GM23338 (cell line): Measurements from ENCODE around the gene MAMSTR. TPM values are rescaled to one million over a fixed set of nuclear protein-coding genes. Genes with fewer than 3 reads are reported as not detected.

Source experiments
- ATAC-seq: fragments of 200-7000 bp; cut with Tn5 transposase; 3 replicates; pipeline ENCODE4 v1.9.1; 2020
- DNase-seq: peaks from one replicate; pipeline ENCODE4 v3.0.0-alpha.2; 2015; ENCODE audit warnings: low spot score
- H2AFZ ChIP-seq: fragments of 200-600 bp; sonication (generic); 2 replicates; pipeline ENCODE4 v1.8.0; 2016; ENCODE audit warnings: antibody characterized with exemption, mild to moderate bottlenecking, moderate library complexity
- H3F3A ChIP-seq: fragments of 200-600 bp; sonication (generic); replicated peaks from 2 replicates; pipeline ENCODE4 v1.8.0; 2017; ENCODE audit warnings: antibody characterized with exemption, mixed run types, low read depth
- H3K27ac ChIP-seq: fragments of 200-600 bp; sonication (generic); 2 replicates; pipeline ENCODE4 v1.6.1; 2016; ENCODE audit warnings: low read depth
- H3K27me3 ChIP-seq: fragments of 200-600 bp; sonication (generic); 2 replicates; pipeline ENCODE4 v1.8.0; 2016; ENCODE audit warnings: mild to moderate bottlenecking, mixed run types, moderate library complexity; ENCODE audit not compliant: insufficient read depth
- H3K36me3 ChIP-seq: fragments of 200-600 bp; sonication (generic); 2 replicates; pipeline ENCODE4 v1.8.0; 2016; ENCODE audit warnings: mild to moderate bottlenecking; ENCODE audit not compliant: insufficient read depth
- H3K4me1 ChIP-seq: fragments of 200-600 bp; sonication (generic); 2 replicates; pipeline ENCODE4 v1.8.0; 2016; ENCODE audit warnings: mild to moderate bottlenecking, moderate library complexity; ENCODE audit not compliant: insufficient read depth
- H3K4me2 ChIP-seq: fragments of 200-600 bp; sonication (generic); 2 replicates; pipeline ENCODE4 v1.7.1; 2017; ENCODE audit warnings: mixed run types
- H3K4me3 ChIP-seq: fragments of 200-600 bp; sonication (generic); 2 replicates; pipeline ENCODE4 v1.6.1; 2016; ENCODE audit warnings: mixed run types
- H3K79me2 ChIP-seq: fragments of 200-600 bp; sonication (generic); replicated peaks from 2 replicates; pipeline ENCODE4 v1.8.0; 2017; ENCODE audit warnings: mild to moderate bottlenecking; ENCODE audit not compliant: insufficient read depth
- H3K9me2 ChIP-seq: fragments of 200-600 bp; sonication (generic); 2 replicates; pipeline ENCODE4 v1.8.0; 2017; ENCODE audit not compliant: insufficient read depth
- H4K20me1 ChIP-seq: fragments of 200-600 bp; sonication (generic); replicated peaks from 2 replicates; pipeline ENCODE4 v1.8.0; 2017; ENCODE audit warnings: mild to moderate bottlenecking; ENCODE audit not compliant: insufficient read depth
- H3K27ac Mint-ChIP-seq: 2 replicates; pipeline ENCODE4 v1.8.0; 2020; ENCODE audit warnings: inconsistent platforms, mild to moderate bottlenecking, moderate library complexity, mixed read lengths
- H3K27me3 Mint-ChIP-seq: 3 replicates; pipeline ENCODE4 v1.8.0; 2022; ENCODE audit warnings: low read depth, mild to moderate bottlenecking, moderate library complexity, mixed read lengths, inconsistent platforms; ENCODE audit not compliant: insufficient read depth, poor library complexity
- H3K36me3 Mint-ChIP-seq: 3 replicates; pipeline ENCODE4 v1.8.0; 2021; ENCODE audit warnings: low read depth, mild to moderate bottlenecking, inconsistent platforms, moderate library complexity, mixed read lengths
- H3K4me1 Mint-ChIP-seq: 3 replicates; pipeline ENCODE4 v1.8.0; 2020; ENCODE audit warnings: mild to moderate bottlenecking, inconsistent platforms, mixed read lengths
- H3K4me3 Mint-ChIP-seq: 3 replicates; pipeline ENCODE4 v1.8.0; 2021; ENCODE audit warnings: moderate library complexity, mild to moderate bottlenecking, inconsistent platforms, mixed read lengths
- H3K9me3 Mint-ChIP-seq: 3 replicates; pipeline ENCODE4 v1.8.0; 2020; ENCODE audit warnings: moderate library complexity, mild to moderate bottlenecking, inconsistent platforms, mixed read lengths
- CREB1 ChIP-seq: fragments of 250-450 bp; sonication (Bioruptor Pico); IDR thresholded peaks from 2 replicates; pipeline ENCODE4 v1.5.0; 2020; ENCODE audit warnings: low read depth, mild to moderate bottlenecking, moderate library complexity
- ETS1 ChIP-seq: IDR thresholded peaks from 2 replicates; pipeline ENCODE4 v1.6.1; 2016; ENCODE audit warnings: antibody characterized with exemption
- EZH2 ChIP-seq: fragments of 200-600 bp; sonication (generic); IDR thresholded peaks from one replicate; pipeline ENCODE4 v1.8.0; 2017; ENCODE audit warnings: antibody characterized with exemption, mild to moderate bottlenecking, low read depth; ENCODE audit not compliant: unreplicated experiment
- EZH2phosphoT487 ChIP-seq: fragments of 200-600 bp; sonication (generic); IDR thresholded peaks from one replicate; pipeline ENCODE4 v1.8.1; 2018; ENCODE audit warnings: antibody characterized with exemption; ENCODE audit not compliant: unreplicated experiment
- JUNB ChIP-seq: IDR thresholded peaks from one replicate; pipeline ENCODE4 v1.6.1; 2016; ENCODE audit warnings: antibody characterized with exemption; ENCODE audit not compliant: unreplicated experiment
- NANOG ChIP-seq: IDR thresholded peaks from 2 replicates; pipeline ENCODE4 v1.6.1; 2016; ENCODE audit warnings: antibody characterized with exemption, borderline replicate concordance
- POLR2AphosphoS5 ChIP-seq: IDR thresholded peaks from 2 replicates; pipeline ENCODE4 v1.6.1; 2016; ENCODE audit warnings: antibody characterized with exemption, low read depth
- REST ChIP-seq: IDR thresholded peaks from one replicate; pipeline ENCODE4 v1.6.1; 2018; ENCODE audit warnings: antibody characterized with exemption; ENCODE audit not compliant: unreplicated experiment
- STAT1 ChIP-seq: IDR thresholded peaks from one replicate; pipeline ENCODE4 v1.6.1; 2016; ENCODE audit warnings: antibody characterized with exemption; ENCODE audit not compliant: unreplicated experiment
- ZNF114 ChIP-seq: fragments of 250-450 bp; sonication (Bioruptor Pico); IDR thresholded peaks from 2 replicates; pipeline ENCODE4 v1.5.0; 2020; ENCODE audit warnings: mild to moderate bottlenecking, moderate library complexity
- ZNF331 ChIP-seq: fragments of 250-450 bp; sonication (Bioruptor Pico); IDR thresholded peaks from 2 replicates; pipeline ENCODE4 v1.5.0; 2020; ENCODE audit warnings: low read depth, mild to moderate bottlenecking, moderate library complexity
- ZNF462 ChIP-seq: fragments of 250-450 bp; sonication (Bioruptor Pico); IDR thresholded peaks from 2 replicates; pipeline ENCODE4 v1.5.0; 2020; ENCODE audit warnings: mild to moderate bottlenecking, moderate library complexity
- polyA plus RNA-seq: library from polyadenylated mRNA; unstranded; fragments of >200 nt; fragmentation: Nextera tagmentation; extraction: Ambion mirVana; gene quantifications from 2 replicates; pipeline ENCODE4 v1.2.1, GENCODE V29; 2016
- total RNA-seq: library from RNA; depleted of rRNA; stranded (reverse); fragments of >200 nt; shearing (Covaris generic); gene quantifications from 2 replicates; pipeline ENCODE4 v1.2.3, GENCODE V29; 2014
- TF ChIP-seq, protein P1 (sequence below), 2 experiments: fragments of 200-600 bp in 1 of 2; sonication (generic) in 1 of 2; conservative IDR thresholded peaks; 2 replicates each; pipeline versions ENCODE4 v1.5.1 to v1.6.1; 2016 to 2017; ENCODE audit warnings: antibody characterized with exemption in 2 of 2, low read depth in 2 of 2, mild to moderate bottlenecking in 2 of 2, moderate library complexity in 1 of 2

MAMSTR gene
- total and polyA plus RNA-seq, 2 experiments from 2014 or later, result 1.9 to 2.0 TPM

- Histone ChIP-seq H3K79me2 (no peaks in the 10 kb centered on the region), H4K20me1 (no peaks in the 10 kb centered on the region), H3K4me1 (peaks cover 23% of the 10 kb centered on the region), H3K4me2 (peak overlapping the region; percentile 75), H3K27ac (no peak overlapping the region), H2AFZ (peak overlapping the region; percentile 96), H3K9me2 (no peaks in the 10 kb centered on the region), H3K27me3 (no peaks in the 10 kb centered on the region), H3K4me3 (peak overlapping the region; percentile 34; the same call in 1 of the 2 replicates), H3K36me3 (no peaks in the 10 kb centered on the region), H3F3A (no peaks in the 10 kb centered on the region)
- DNase-seq (no peak), ATAC-seq (peak; percentile 3; the same call in 2 of the 3 replicates)
- Mint-ChIP-seq H3K4me1 (peaks cover 33% of the 10 kb centered on the region), H3K9me3 (peaks cover 9% of the 10 kb centered on the region; the same call in 2 of the 3 replicates), H3K36me3 (no peaks in the 10 kb centered on the region; the same call in 2 of the 3 replicates), H3K4me3 (peak overlapping the region; percentile 36; the same call in 1 of the 3 replicates), H3K27ac (no peak overlapping the region), H3K27me3 (peaks cover 23% of the 10 kb centered on the region)
- TF ChIP-seq JUNB (no peak), STAT1 (no peak), ZNF331 (CRISPR knock-in tag) (no peak), POLR2AphosphoS5 (no peak), ETS1 (no peak), EZH2 (no peak), EZH2phosphoT487 (no peak), ZNF114 (no peak), NANOG (no peak), REST (no peak), CREB1 (no peak), ZNF462 (CRISPR knock-in tag) (no peak)
- TF ChIP-seq, protein P1, sequence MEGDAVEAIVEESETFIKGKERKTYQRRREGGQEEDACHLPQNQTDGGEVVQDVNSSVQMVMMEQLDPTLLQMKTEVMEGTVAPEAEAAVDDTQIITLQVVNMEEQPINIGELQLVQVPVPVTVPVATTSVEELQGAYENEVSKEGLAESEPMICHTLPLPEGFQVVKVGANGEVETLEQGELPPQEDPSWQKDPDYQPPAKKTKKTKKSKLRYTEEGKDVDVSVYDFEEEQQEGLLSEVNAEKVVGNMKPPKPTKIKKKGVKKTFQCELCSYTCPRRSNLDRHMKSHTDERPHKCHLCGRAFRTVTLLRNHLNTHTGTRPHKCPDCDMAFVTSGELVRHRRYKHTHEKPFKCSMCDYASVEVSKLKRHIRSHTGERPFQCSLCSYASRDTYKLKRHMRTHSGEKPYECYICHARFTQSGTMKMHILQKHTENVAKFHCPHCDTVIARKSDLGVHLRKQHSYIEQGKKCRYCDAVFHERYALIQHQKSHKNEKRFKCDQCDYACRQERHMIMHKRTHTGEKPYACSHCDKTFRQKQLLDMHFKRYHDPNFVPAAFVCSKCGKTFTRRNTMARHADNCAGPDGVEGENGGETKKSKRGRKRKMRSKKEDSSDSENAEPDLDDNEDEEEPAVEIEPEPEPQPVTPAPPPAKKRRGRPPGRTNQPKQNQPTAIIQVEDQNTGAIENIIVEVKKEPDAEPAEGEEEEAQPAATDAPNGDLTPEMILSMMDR (conservative IDR thresholded peaks at IDR 0.05; ENCODE audit: low read depth in 2 of 2), result no peak
Measured at GRCh38 chr19:48673436-48674100, 46.0 kb downstream of the MAMSTR start.
